Stimulated activated CD4-positive, alpha-beta T cell treated with anti-CD3 and anti-CD28 coated beads, Interleukin-2, amount 100 ng/mL, for 24 hours (primary cell): ENCODE measurements around the gene POLL.
"Not testable (repeated sequence)": the region's sequence is repeated elsewhere in the genome, so short reads cannot be mapped to it uniquely, and the experiment has no call there.

ENCODE experiments used
- DNase-seq, 2 donors: peaks; one replicate each; pipeline ENCODE4 v3.0.0-alpha.2; 2020

POLL gene

DNA sequence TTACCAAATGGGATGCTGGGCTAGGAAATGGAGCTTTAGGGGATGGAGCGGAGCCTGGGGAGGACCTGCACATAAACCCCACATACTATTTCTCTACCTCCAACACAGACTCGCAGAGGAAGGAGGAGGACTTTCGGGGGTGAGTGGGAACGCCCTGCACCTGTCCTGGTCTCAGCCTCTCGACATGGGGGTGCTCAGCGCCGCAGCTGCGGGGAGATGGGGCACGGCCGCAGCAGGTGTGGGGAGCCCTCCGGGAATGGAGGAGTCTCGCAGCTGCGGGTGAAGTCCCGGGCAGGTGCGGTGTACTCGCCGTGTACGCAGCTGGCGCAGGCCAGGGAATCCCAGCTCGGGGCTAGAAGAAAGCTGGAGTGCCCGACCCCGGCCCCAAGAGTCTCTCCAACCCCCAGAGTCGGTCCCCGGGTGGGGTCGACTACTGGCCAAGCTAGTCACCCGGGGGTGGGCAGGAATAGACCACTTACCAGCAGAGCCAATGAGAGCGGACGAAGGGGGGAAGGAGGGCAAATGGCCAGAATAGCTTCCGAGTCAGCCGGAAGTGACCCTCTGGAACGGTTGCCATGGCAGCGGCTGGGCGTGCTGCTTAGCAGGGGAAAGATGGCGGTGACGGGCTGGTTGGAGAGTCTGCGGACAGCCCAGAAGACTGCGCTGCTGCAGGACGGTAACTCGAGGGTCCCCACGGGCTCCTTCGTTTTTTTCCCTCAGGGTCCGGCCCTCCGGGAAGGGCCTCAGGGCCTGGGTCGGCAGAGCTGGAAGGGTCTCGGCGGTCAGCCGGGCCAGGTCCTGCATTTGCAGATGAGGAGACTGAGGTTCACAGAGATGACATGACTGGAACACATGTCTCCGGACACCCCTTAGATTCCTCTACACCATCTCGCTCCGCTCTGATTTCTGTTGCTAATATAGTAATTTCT is at the start of gene POLL, which contains the start of gene DPCD:
POLL (minus strand) TSS at position 533 of the 929 bp plus-strand sequence. CDS start 897 bp downstream, outside the sequence.
DPCD (plus strand) TSS at position 597 of the 929 bp plus-strand sequence; CDS start at position 613, 16 bp downstream.
- DNase-seq = peak; percentile 93 to 96

DNA sequence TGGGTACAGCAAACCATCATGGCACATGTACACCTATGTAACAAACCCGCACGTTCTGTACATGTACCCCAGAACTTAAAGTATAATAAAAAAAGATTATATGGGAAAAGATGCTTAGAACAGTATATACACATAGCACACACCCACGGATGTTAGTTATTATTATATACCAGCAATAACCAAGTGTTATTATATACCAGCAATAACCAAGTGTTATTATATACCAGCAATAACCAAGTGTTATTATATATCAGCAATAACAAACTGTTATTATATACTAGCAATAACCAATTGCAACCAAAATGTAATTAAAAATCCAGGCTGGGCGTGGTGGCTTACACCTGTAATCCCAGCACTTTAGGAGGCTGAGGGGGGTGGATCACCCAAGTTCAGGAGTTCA is 45.5 kb upstream of the POLL start:
- not testable (repeated sequence) for DNase-seq

DNA sequence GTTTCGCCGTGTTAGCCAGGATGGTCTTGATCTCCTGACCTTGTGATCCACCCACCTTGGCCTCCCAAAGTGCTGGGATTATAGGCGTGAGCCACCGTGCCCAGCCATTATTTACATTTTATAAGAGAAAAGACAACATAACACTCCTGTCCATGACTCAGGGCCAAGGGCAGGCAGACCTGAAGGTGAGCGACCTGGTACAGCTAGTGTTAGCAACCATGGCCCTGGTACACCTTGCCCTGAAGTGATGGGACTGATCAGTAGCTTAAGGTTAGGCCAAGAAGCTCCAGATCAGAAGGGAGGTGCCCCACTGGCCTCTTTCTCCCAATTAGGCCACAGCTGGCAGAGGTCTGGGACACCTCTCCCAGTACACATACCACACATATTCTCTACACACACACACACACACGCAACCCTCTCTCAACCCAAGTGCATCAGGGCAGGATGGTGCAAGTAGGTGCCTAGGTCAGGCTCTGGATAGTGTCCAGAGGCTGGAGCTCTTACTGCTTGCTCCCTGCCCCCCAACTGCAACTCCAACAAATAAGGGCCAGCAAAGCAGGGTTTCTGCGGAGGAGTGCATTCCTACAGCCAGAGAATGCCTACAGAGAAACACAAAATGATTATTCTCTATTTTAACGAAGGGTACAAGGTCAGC is 43.9 kb upstream of the POLL start:
- no peak for DNase-seq

DNA sequence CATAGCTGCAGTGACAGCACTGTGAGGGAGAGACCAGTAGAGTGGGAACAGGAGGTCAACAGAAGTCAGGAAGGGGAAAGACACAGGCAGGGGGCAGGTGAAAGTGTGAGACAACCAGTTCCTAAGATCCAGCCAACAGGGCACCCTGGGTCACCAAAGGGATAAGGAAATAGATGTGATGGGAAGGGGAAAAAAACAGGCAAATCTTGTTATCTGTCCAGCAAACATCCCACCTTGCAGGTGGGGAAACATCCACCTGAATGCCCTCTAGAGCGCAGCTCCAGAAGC is 42.5 kb upstream of the POLL start:
- DNase-seq = no peak

DNA sequence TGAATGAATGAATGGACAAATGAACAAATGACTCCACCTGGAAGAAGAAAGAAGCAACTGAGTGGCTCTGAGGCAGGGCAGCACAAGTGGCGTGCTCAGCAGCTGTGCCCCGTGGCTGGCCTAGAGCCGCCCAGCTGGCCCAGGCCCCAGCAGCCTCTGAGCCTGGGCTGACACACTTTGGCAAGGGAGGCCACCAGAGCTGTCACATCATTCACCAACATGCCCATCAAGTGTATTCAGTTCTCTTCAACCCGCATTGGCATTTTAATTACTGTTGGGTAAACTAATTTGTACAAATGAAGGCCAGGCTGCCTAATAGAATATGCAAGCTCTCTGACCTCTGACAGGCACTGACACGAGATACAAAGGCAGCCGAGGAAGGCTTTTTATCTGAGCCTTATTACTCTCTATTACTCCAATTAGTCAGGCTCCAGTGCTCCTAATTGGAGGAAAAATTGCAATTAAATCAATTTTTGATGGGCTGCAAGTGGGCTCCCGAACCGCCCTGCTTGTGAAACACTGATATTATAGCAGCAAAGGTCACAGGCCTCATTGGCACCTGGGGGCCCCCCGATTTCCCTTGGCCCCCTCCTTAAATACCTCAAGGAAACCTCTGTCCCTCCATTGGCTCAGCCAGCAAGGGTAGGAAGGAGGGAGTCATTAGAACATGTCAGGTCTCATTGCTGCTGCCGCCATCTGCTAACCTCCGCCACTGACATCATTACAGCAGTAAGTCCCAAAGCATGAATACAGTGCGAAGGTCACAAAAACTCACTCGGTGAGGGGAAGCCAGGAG is 42.0 kb upstream of the POLL start:
- DNase-seq = no peak

DNA sequence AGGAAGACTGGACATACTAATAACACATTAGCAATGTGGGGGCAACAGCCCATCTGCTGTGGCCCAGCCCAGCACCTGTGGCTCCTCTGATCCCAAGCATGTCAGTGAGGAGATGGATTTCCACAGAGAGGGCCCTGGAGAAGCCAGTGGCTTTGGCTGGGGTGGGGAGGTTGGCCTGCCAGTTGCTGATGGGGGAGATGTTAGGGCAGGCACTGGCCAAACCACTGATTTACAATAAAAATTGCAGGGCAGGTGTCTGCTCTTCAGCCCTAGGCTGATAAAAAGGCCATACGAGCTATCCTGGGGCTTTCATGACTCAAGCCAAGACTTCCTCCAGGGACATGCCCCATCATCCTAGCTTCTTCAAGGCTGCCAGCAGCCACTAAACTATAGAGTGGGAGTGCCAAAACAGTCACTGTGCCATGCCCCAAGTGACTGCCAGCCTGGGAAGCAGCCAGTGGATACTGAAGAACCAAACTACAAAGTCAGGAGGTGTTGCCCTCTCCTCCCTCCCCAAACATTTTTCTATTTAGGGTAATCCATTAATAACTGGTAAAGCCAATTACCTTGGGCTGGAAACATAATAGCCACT is 37.9 kb upstream of the POLL start:
- DNase-seq = no peak

DNA sequence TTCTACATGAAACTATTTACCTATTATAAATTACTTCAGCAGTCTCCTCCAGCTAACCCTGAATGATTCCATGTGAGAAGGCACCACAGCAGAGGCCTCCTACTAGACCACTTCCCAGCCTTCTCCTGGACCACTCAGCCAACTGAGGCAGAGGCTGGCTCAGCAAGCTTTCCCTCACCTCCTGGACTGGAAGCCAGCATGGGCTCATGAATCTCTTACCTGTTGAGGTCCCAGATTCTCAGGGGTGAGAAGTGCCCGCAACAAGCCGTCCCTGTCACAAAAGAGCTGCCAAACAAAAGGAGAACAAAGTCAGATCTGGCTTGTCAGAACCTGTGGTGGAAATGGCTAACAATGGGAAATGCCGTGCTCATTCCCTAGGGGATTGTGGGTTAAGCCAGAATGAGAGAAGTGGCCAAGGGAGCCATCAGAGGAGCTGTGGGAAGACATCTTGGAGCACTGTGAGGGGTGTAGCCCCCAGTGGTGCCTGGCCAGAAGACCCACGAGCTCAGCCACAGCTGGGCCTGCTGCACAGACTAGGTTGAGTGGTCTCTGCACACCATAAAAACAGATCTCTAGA is 36.6 kb upstream of the POLL start:
- DNase-seq = no peak

DNA sequence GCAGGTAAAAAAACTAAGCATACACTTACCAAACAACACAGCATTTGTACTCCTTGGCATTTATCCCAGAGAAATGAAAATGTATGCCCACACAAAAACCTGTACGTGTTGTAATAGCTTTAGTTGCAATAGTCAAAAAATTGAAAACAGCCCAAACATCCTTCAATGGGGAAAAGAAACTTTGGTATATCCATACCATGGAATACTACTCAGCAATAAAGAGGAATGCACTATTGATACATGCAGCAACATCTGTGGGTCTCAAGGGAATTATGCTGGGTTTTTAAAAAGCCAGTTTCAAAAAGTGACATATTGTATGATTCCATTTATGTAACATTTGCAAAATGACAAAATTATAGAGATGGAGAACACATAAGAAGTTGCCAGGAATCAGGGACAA is 35.5 kb upstream of the POLL start:
- DNase-seq = no peak

DNA sequence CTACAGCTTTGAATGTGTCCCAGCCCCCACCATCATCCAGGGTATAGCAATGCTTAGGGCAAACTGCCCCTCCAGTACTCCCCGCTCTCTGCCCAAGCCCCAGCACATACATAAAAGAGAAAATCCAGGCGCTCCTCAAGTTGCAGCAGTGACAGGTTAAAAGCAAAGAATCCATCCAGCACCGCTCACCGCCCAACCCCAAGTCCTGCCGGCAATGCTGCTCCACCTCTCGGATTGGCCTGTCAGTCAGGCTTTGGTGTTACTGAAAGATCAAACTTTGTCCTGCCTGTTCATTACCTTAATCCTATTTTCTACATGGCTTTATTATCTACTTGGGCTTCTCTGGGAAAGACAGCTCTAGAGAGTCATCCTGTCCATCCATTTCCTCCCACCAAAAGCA is 31.9 kb upstream of the POLL start:
- DNase-seq = no peak

DNA sequence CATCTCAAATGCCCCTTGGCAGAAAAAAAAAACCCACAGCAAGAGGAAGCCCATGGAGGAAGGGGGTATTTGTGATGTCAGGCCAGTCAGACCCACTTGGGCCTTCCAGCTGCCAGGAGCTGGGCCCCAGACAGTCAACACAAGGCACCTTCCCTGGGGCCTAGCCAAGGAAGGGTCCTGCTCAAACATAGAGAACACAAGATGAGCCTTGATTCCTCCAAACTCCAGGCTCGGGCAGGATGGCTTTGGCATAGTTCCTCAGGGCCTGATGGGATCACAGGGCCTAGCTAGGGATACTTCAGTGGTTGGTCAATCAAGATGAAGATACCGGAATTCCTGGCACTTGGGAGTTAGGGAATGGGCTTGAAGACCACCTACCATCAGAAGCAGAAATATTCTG is 30.8 kb upstream of the POLL start:
- no peak for DNase-seq

DNA sequence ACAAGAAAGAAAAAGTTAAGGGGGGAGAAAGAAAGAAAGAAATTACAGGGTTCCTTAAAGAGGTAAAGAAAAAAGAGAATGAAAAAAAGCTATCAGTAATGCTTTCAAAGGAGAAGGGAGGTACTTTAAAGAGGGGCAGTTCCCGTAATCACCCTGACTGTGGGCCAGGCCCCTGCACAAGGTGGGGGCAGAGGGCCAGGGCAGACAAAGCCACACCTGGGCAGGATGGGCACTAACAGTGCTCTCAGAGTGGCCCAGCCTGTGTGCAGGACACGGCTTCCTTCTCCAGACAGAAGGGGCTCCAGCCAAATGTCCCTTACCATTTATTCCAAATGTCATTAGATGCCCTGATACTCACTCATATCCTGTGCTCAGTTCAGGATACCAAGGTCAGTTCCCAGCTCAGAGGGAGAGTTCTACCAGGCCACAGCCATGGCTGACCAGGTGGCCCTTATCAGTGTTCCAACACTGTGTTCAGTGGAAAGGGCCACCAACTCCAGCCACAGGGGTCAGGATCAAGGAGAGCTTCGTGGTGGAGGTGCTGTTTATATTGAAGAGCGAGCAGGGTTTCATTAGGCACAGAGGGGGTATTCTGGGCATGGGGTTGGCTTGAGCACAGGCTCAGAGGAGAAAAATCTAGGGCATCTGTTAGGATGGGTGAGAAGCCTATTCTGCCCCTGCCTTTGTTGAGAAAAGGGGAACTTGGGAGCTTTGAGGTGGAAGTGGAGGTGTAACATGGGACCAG is 29.9 kb upstream of the POLL start:
- no peak for DNase-seq

DNA sequence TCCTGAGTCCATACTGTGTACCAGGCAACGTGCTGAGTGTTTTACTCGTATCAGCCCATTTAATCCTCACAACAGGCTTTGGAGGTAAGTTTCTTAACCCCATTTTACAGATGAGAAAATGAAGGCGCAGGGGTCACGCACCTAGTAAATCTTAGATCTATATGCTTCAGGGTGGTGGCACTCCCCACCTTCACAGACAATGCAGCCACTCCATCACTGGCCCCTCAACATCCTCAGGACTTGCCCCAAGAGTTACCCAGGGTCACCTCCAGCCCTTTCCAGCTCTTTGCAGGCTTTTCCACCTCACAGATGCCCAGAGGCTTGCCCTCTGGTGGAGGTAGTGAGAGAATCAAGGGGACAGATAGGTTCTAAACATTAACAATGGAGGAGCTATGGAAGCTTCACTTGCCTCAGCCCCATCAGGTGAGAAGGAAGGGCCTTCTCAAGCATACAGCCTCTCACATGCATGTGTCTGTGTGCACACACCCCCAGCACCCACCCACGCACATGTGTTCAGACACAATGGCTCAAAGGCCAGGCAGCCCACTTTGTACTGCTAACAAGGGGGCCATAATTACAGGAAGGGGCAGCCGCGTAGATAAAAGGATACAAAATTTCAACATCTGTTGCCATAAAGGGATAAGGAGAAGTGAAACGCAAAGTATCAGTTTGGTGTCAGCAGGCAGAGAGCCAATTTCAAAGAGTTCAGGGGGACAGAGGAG is 29.2 kb upstream of the POLL start:
- no peak for DNase-seq

DNA sequence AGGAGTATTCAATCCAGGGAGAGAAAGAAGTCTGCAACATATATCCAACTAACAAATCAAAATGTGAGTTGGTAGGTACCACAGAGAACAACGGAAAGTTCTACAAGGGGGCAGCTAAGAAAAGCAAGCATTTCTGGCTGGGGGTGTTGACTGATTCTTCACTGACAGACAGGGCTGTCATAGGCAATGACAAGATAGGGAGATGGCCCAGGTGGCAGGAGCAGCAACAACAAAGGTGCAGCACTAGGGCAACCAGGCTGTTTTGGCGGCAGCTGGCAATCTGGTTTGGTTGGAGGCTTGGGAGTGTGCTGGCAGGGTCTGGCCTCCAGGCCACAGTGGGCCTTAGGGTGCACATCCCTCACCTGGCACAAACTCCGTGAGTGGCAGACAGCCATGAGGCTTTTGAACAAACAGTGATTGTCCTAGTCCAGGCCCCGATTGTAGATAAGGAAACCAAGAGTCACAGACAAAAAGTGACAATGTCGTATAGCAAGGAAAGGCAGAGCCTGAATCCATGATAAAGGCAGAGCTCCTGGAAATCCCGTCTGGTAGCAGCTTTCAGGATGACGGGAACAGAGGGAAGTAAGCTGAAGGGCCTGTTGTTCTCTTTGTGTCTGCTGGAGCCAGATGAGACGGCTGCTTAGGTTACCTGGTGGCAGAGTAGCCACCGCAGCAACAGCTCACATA is 28.5 kb upstream of the POLL start:
- no peak for DNase-seq

DNA sequence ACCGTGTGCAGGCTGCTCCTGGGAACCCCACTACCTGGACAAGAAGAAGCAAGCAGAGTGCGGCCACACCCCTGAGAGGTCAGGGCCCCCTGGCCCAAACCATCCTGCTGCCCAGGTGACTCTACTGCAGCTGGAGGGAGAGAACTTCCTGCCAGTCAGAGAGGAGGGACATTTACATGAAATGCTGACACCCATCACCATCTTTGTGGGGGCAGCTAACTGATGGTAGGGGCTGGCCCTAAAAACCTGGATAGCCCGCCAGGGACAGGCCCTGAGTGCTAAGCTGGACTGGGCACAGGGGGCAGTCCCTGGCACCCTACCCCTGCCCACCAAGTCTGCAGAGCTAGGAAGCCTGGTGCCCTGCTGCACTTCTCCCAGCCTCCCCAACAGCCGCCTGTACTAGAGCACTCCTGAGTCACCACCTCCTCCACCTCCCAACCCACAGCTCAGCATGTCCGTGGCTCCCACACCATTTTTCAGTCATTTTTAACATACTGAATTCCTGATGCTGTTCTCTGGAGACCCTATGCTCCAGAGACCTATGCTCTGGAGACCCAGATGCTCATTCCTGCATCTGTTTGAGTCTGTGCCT is 27.6 kb upstream of the POLL start:
- no peak for DNase-seq

DNA sequence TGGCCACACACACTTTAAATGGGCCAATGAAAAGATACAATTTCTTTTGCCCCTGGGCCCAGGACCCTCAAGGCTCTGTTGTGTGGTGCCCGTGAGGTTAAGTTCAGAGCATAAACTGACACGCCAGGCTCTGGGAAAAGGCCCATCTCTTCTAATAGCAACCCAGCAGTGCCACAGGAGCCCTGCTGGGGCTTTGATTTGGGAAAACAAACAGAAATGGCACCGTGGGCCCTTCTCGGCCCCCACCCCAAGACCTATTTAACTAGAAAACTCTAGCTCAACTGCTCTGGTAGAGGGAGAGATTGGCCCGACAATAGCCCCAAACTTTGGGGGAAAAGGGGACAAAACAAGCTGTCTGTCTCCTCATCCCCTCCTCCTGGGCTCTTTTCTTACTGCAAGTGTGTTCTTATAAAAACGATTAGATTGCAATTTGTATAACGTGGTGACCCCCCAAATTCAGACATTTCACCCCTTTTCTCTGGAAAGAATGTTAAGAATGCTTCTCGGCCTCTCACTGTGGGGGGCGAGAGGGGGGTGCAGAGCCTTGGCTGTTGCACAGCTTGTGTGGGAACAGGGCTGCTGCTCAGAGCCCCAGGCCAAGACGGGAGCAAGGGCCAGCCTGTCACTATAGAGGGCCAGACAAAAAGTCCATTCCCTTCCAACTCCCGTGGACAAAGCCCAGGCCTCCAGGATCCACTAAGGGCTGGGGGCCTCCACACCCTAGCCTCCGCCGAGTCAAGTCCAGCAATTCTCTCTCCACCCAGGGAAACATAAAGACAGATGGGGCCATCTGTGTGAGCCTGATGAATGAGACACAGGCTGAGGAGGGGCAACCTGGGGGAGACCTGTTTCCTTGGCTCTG is 26.8 kb upstream of the POLL start:
- DNase-seq = no peak

DNA sequence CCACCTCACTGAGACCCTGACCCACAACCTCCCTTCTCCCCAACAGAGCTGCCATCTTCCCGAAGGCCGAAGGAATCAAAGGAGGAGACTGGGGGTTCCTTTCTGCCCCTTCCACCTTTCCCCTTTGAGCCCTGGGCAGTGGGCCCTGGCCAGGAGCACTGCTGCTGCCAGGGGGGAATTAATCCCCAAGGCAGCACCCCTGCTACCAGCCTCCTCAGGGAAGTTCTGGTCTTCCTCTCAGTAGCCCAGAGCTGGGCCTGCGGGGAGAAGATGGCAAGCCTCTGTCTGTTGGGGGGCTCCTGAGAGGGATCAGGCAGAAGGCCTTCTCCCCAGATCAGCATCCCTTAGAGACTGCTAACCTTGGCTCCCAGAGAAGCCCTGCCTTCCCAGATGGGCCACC is 25.6 kb upstream of the POLL start:
- no peak for DNase-seq

DNA sequence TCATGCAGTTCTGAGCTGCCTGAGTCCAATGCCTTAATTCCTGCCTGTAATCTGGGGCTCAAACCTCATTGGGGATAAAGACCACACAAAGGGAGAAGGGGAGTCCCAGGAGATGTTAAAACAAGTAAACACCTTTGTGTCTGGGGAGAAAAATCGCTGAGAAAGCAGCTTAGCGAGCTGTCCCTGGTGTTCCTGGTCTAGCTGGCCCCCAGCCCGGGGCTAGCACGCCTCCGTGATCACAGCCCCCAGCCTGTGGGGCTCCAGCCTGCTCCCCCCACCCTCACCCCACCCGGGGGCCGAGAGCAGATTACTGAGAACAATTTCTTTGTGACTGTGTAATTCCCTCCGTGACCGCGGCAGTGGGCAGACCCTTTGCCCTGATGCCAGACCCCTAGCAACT is 24.8 kb upstream of the POLL start:
- DNase-seq = no peak

DNA sequence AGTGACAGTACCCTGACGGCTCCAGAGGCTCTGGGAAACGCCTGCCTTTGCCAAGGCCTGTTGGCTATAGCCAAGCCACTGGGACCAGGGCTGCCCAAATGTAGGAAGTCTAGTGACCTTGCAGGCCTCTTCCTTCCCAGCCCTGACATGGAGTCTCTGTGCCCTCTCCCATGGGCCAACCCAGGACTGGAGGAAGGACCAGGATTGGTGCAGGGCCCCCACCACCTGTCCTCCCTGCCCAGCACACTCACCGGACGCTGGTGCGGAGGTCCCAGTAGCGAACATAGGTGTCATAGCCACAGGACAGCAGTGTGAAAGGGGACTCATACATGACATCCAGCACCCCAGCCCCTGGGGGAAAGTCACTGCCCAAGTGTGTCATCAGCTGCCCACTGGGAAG is 24.0 kb upstream of the POLL start:
- DNase-seq = no peak
